WTC11 (cell line): ENCODE data around the gene GALNT4. TPM values are rescaled to one million over a fixed set of nuclear protein-coding genes. Genes with fewer than 3 reads are reported as not detected.

Experiments used
- ATAC-seq: fragments of 200-7000 bp; cut with Tn5 transposase; 2 replicates; pipeline ENCODE4 v1.10.0; 2021; ENCODE audit warnings: mild to moderate bottlenecking, moderate library complexity
- CTCF ChIA-PET: fragments of 300-600 bp; sonication (Branson Sonifier 250); formaldehyde crosslinking; loops from one replicate; lab custom pipeline; 2021; ENCODE audit warnings: antibody characterized with exemption; lab: Charles Lee
- POLR2A ChIA-PET: fragments of 350-600 bp; sonication (Branson Sonifier 250); formaldehyde crosslinking; loops from one replicate; lab custom pipeline; 2021; ENCODE audit warnings: antibody characterized with exemption; lab: Charles Lee
- DNase-seq: peaks from one replicate; pipeline ENCODE4 v3.0.0; 2021; ENCODE audit warnings: low spot score
- H3K27ac Mint-ChIP-seq: 2 replicates; pipeline ENCODE4 v1.8.0; 2021; ENCODE audit warnings: mixed read lengths
- H3K27me3 Mint-ChIP-seq: 2 replicates; pipeline ENCODE4 v1.8.0; 2021; ENCODE audit warnings: low read depth, mild to moderate bottlenecking, moderate library complexity, mixed read lengths
- H3K36me3 Mint-ChIP-seq: 2 replicates; pipeline ENCODE4 v1.8.0; 2021; ENCODE audit warnings: mixed read lengths
- H3K4me1 Mint-ChIP-seq: 2 replicates; pipeline ENCODE4 v1.8.0; 2022; ENCODE audit warnings: mixed read lengths
- H3K4me3 Mint-ChIP-seq: 2 replicates; pipeline ENCODE4 v1.8.0; 2021; ENCODE audit warnings: mild to moderate bottlenecking, moderate library complexity, mixed read lengths
- H3K9me3 Mint-ChIP-seq: 2 replicates; pipeline ENCODE4 v1.8.0; 2021; ENCODE audit warnings: mixed read lengths
- ELF4 ChIP-seq: sonication (generic); formaldehyde crosslinking; IDR thresholded peaks from 2 replicates; pipeline ENCODE4 v1.8.1; 2022; ENCODE audit warnings: low read depth, mild to moderate bottlenecking, moderate library complexity, missing genetic modification reagents
- FOXP4 ChIP-seq: sonication (generic); formaldehyde crosslinking; IDR thresholded peaks from 2 replicates; pipeline ENCODE4 v1.8.0; 2022; ENCODE audit warnings: mild to moderate bottlenecking, missing genetic modification reagents
- HMGXB4 ChIP-seq: sonication (generic); formaldehyde crosslinking; IDR thresholded peaks from 2 replicates; pipeline ENCODE4 v1.8.1; 2023; ENCODE audit warnings: mild to moderate bottlenecking, moderate library complexity, missing genetic modification reagents
- NR3C1 ChIP-seq: sonication (generic); formaldehyde crosslinking; conservative IDR thresholded peaks from 2 replicates; pipeline ENCODE4 v1.8.1; 2023; ENCODE audit warnings: low read depth, mild to moderate bottlenecking, missing genetic modification reagents
- TEAD1 ChIP-seq: sonication (generic); formaldehyde crosslinking; IDR thresholded peaks from 2 replicates; pipeline ENCODE4 v1.8.0; 2022; ENCODE audit warnings: mild to moderate bottlenecking, missing genetic modification reagents
- ZBTB43 ChIP-seq: sonication (generic); formaldehyde crosslinking; IDR thresholded peaks from 2 replicates; pipeline ENCODE4 v1.8.1; 2023; ENCODE audit warnings: mild to moderate bottlenecking, missing genetic modification reagents
- ZNF281 ChIP-seq: sonication (generic); formaldehyde crosslinking; IDR thresholded peaks from 2 replicates; pipeline ENCODE4 v1.8.0; 2023; ENCODE audit warnings: mild to moderate bottlenecking, missing genetic modification reagents
- ZNF317 ChIP-seq: sonication (generic); formaldehyde crosslinking; IDR thresholded peaks from 2 replicates; pipeline ENCODE4 v1.8.1; 2023; ENCODE audit warnings: low read depth, mild to moderate bottlenecking, moderate library complexity, missing genetic modification reagents, borderline replicate concordance
- total RNA-seq: library from RNA; stranded (reverse); gene quantifications from 3 replicates; pipeline ENCODE4 v1.2.3, GENCODE V29; 2021
- TF ChIP-seq, protein P1 (sequence below): sonication (generic); formaldehyde crosslinking; IDR thresholded peaks from 2 replicates; pipeline ENCODE4 v1.8.1; 2022; ENCODE audit warnings: mild to moderate bottlenecking, moderate library complexity, missing genetic modification reagents
- TF ChIP-seq, protein P2 (sequence below): sonication (generic); formaldehyde crosslinking; IDR thresholded peaks from 2 replicates; pipeline ENCODE4 v1.8.1; 2023; ENCODE audit warnings: mild to moderate bottlenecking, missing genetic modification reagents, moderate library complexity

The GALNT4 gene
- total RNA-seq, 1 experiment from 2014 or later = 3.9 TPM

DNA sequence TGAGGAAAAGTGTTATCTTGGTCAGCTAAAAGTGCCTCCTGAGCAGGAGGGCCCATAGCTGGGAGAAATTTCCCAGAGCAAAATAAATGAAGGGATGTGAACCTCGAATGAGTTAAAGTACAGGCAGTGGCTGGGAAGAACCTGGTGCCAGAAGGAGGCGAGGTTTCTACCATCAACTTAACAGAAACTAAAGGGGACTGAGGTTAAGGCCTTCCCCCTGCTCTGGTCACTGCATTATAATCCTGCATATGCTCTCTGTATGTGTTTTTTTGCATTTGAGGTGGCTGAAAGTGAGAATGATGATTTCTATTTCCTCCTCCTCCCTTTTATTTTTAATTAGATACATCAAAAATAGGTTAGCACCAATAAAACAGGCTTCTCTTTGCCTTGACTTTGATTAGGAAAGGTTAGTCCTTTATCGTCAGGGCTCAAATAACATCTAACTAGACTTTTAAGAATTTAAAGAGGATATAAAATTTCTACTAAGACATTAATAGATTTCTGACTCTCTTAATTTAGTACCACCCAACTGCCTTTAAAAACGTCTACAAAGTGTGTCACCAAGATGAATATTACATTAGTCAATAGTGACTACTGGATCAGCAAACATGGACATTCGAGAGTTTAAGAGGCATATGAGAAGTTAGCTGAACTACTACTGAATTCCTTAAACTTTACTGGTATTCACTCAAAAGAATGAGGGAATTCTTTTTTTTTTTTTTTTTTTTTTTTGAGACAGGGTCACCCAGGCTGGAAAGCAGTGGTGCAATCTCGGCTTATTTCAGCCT, 49.2 kb downstream of the GALNT4 start:
- ChIA-PET POLR2A (interaction anchor here (0.6 kb wide), 1 partner anchor 890 kb away, joined by 4 read pairs; no protein-coding TSS in a partner anchor), CTCF (no interaction called here)
- no peaks in the 10 kb centered on the region for H3K36me3 Mint-ChIP-seq
- no peaks in the 10 kb centered on the region for H3K27me3 Mint-ChIP-seq
- DNase-seq (no peak), ATAC-seq (no peak)
- no peak overlapping the region for H3K27ac Mint-ChIP-seq
- H3K4me1 Mint-ChIP-seq = no peaks in the 10 kb centered on the region
- H3K9me3 Mint-ChIP-seq = no peaks in the 10 kb centered on the region
- no peak overlapping the region for H3K4me3 Mint-ChIP-seq
- TF ChIP-seq ELF4 (CRISPR knock-in tag) = no peak
- TF ChIP-seq ZBTB43 (CRISPR knock-in tag) = no peak
- no peak for TF ChIP-seq TEAD1 (CRISPR knock-in tag)
- no peak for TF ChIP-seq ZNF317
- no peak for TF ChIP-seq HMGXB4
- TF ChIP-seq FOXP4 (CRISPR knock-in tag) = no peak
- TF ChIP-seq, protein P1, sequence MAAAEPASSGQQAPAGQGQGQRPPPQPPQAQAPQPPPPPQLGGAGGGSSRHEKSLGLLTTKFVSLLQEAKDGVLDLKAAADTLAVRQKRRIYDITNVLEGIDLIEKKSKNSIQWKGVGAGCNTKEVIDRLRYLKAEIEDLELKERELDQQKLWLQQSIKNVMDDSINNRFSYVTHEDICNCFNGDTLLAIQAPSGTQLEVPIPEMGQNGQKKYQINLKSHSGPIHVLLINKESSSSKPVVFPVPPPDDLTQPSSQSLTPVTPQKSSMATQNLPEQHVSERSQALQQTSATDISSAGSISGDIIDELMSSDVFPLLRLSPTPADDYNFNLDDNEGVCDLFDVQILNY (CRISPR knock-in tag) = no peak
- TF ChIP-seq, protein P2, sequence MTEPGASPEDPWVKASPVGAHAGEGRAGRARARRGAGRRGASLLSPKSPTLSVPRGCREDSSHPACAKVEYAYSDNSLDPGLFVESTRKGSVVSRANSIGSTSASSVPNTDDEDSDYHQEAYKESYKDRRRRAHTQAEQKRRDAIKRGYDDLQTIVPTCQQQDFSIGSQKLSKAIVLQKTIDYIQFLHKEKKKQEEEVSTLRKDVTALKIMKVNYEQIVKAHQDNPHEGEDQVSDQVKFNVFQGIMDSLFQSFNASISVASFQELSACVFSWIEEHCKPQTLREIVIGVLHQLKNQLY (CRISPR knock-in tag) = no peak

DNA sequence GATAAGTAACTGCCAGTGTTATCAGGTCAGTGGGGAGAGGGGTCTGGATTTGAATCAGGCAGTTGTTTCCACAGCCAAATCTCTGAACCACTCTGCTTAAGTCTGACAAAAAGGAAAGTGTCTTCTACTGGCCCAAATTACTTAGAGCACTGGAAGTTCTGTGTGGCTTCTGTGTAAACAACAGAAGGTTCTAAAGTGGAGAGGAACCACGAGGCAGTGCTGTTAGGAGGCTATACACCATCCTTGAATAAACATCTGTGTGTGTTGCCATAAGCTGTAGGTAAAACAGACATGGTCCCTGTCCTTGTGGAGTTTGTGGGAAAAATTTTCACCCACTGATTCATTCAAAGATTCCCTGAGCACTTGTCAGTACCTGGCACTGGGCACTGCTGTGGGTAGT, 50.0 kb downstream of the GALNT4 start:
- TF ChIP-seq ZNF317 (no peak), ZNF281 (no peak), NR3C1 (no peak)
- no peaks in the 10 kb centered on the region for H3K4me1 Mint-ChIP-seq
- ATAC-seq = no peak
- DNase-seq = no peak
- ChIA-PET POLR2A (no interaction called here), CTCF (no interaction called here)
- H3K9me3 Mint-ChIP-seq = no peaks in the 10 kb centered on the region
- H3K36me3 Mint-ChIP-seq = no peaks in the 10 kb centered on the region
- H3K27me3 Mint-ChIP-seq = no peaks in the 10 kb centered on the region
- H3K4me3 Mint-ChIP-seq = no peak overlapping the region
- H3K27ac Mint-ChIP-seq = no peak overlapping the region

Other genes starting within 250 kb of the GALNT4 start
- gene DUSP6, start 172.3 kb downstream of the GALNT4 start, total RNA-seq = 136 to 245 TPM (median 141 TPM) in 3 replicates
- 17.8 to 22.2 TPM (median 21.3 TPM) in 3 replicates for gene POC1B, start 1.3 kb upstream of the GALNT4 start, total RNA-seq
- gene ATP2B1, start 184.0 kb upstream of the GALNT4 start, total RNA-seq = 29.6 to 31.7 TPM (median 31.3 TPM) in 3 replicates